WTC11 (cell line): Measurements from ENCODE around the gene FANCD2OS. TPM values are rescaled to one million over a fixed set of nuclear protein-coding genes. Genes with fewer than 3 reads are reported as not detected.
A peak's percentile ranks its signal among the peaks of the same experiment; 100 is the strongest.

Experiments used
- ATAC-seq: fragments of 200-7000 bp; cut with Tn5 transposase; 2 replicates; pipeline ENCODE4 v1.10.0; 2021; ENCODE audit warnings: mild to moderate bottlenecking, moderate library complexity
- Bru-seq: library from RNA; stranded (reverse); fragments of 400-500 nt; gene quantifications from one replicate; lab custom pipeline; 2021; lab: Mats Ljungman, UMichigan
- CTCF ChIA-PET: fragments of 300-600 bp; sonication (Branson Sonifier 250); formaldehyde crosslinking; loops from one replicate; lab custom pipeline; 2021; ENCODE audit warnings: antibody characterized with exemption; lab: Charles Lee
- POLR2A ChIA-PET: fragments of 350-600 bp; sonication (Branson Sonifier 250); formaldehyde crosslinking; loops from one replicate; lab custom pipeline; 2021; ENCODE audit warnings: antibody characterized with exemption; lab: Charles Lee
- DNase-seq: peaks from one replicate; pipeline ENCODE4 v3.0.0; 2021; ENCODE audit warnings: low spot score
- H3K27ac Mint-ChIP-seq: 2 replicates; pipeline ENCODE4 v1.8.0; 2021; ENCODE audit warnings: mixed read lengths
- H3K27me3 Mint-ChIP-seq: 2 replicates; pipeline ENCODE4 v1.8.0; 2021; ENCODE audit warnings: low read depth, mild to moderate bottlenecking, moderate library complexity, mixed read lengths
- H3K36me3 Mint-ChIP-seq: 2 replicates; pipeline ENCODE4 v1.8.0; 2021; ENCODE audit warnings: mixed read lengths
- H3K4me1 Mint-ChIP-seq: 2 replicates; pipeline ENCODE4 v1.8.0; 2022; ENCODE audit warnings: mixed read lengths
- H3K4me3 Mint-ChIP-seq: 2 replicates; pipeline ENCODE4 v1.8.0; 2021; ENCODE audit warnings: mild to moderate bottlenecking, moderate library complexity, mixed read lengths
- H3K9me3 Mint-ChIP-seq: 2 replicates; pipeline ENCODE4 v1.8.0; 2021; ENCODE audit warnings: mixed read lengths
- E2F5 ChIP-seq: sonication (generic); formaldehyde crosslinking; IDR thresholded peaks from 2 replicates; pipeline ENCODE4 v1.8.1; 2022; ENCODE audit warnings: mild to moderate bottlenecking, moderate library complexity, missing genetic modification reagents
- GTF2I ChIP-seq: fragments of 250-450 bp; sonication (Bioruptor Pico); conservative IDR thresholded peaks from 2 replicates; pipeline ENCODE4 v1.4.0; 2021; ENCODE audit warnings: mild to moderate bottlenecking
- IRF1 ChIP-seq: sonication (generic); formaldehyde crosslinking; IDR thresholded peaks from 2 replicates; pipeline ENCODE4 v1.8.0; 2023; ENCODE audit warnings: missing genetic modification reagents
- MXD4 ChIP-seq: fragments of 250-450 bp; sonication (Bioruptor Pico); IDR thresholded peaks from 2 replicates; pipeline ENCODE4 v1.8.0; 2021; ENCODE audit warnings: mild to moderate bottlenecking, moderate library complexity, borderline replicate concordance
- NFYB ChIP-seq: sonication (generic); formaldehyde crosslinking; conservative IDR thresholded peaks from 2 replicates; pipeline ENCODE4 v1.8.0; 2022; ENCODE audit warnings: low read depth, missing genetic modification reagents
- PREB ChIP-seq: sonication (generic); formaldehyde crosslinking; IDR thresholded peaks from 2 replicates; pipeline ENCODE4 v1.8.1; 2022; ENCODE audit warnings: mild to moderate bottlenecking, missing genetic modification reagents, moderate library complexity, borderline replicate concordance
- TCF7 ChIP-seq: sonication (generic); formaldehyde crosslinking; IDR thresholded peaks from 2 replicates; pipeline ENCODE4 v1.8.0; 2022; ENCODE audit warnings: mild to moderate bottlenecking, low read depth, missing genetic modification reagents, moderate library complexity
- TEAD4 ChIP-seq: sonication (generic); formaldehyde crosslinking; IDR thresholded peaks from 2 replicates; pipeline ENCODE4 v1.8.0; 2022; ENCODE audit warnings: mild to moderate bottlenecking, missing genetic modification reagents
- USF2 ChIP-seq: sonication (generic); formaldehyde crosslinking; IDR thresholded peaks from 2 replicates; pipeline ENCODE4 v1.8.1; 2023; ENCODE audit warnings: mild to moderate bottlenecking, missing genetic modification reagents, moderate library complexity
- ZNF138 ChIP-seq: sonication (generic); formaldehyde crosslinking; conservative IDR thresholded peaks from 2 replicates; pipeline ENCODE4 v1.8.1; 2022; ENCODE audit warnings: mild to moderate bottlenecking, moderate library complexity, missing genetic modification reagents
- ZNF317 ChIP-seq: sonication (generic); formaldehyde crosslinking; IDR thresholded peaks from 2 replicates; pipeline ENCODE4 v1.8.1; 2023; ENCODE audit warnings: low read depth, mild to moderate bottlenecking, moderate library complexity, missing genetic modification reagents, borderline replicate concordance
- ZNF423 ChIP-seq: fragments of 250-450 bp; sonication (Bioruptor Pico); IDR thresholded peaks from 2 replicates; pipeline ENCODE4 v2.1.2; 2022; ENCODE audit warnings: mild to moderate bottlenecking, moderate library complexity
- ZNF671 ChIP-seq: fragments of 250-450 bp; sonication (Bioruptor Pico); IDR thresholded peaks from 2 replicates; pipeline ENCODE4 v1.8.0; 2021; ENCODE audit warnings: mild to moderate bottlenecking
- long read RNA-seq, 3 experiments: library from RNA in 1 of 3; library from capped mRNA in 1 of 3; library from polyadenylated mRNA in 1 of 3; unstranded in 2 of 3; stranded (forward) in 1 of 3; transcript quantifications; one replicate each; pipeline ENCODE4 v2.0.0, GENCODE V29; 2021
- total RNA-seq: library from RNA; stranded (reverse); gene quantifications from 3 replicates; pipeline ENCODE4 v1.2.3, GENCODE V29; 2021
- TF ChIP-seq, protein P1 (sequence below): sonication (generic); formaldehyde crosslinking; conservative IDR thresholded peaks from 2 replicates; pipeline ENCODE4 v1.8.1; 2022; ENCODE audit warnings: mild to moderate bottlenecking, missing genetic modification reagents
- TF ChIP-seq, protein P2 (sequence below): fragments of 250-450 bp; sonication (Bioruptor Pico); IDR thresholded peaks from 2 replicates; pipeline ENCODE4 v1.9.0; 2021; ENCODE audit warnings: mild to moderate bottlenecking
- TF ChIP-seq, protein P3 (sequence below): fragments of 250-450 bp; sonication (Bioruptor Pico); IDR thresholded peaks from 2 replicates; pipeline ENCODE4 v1.9.0; 2021; ENCODE audit warnings: moderate library complexity, mild to moderate bottlenecking, inconsistent platforms, borderline replicate concordance
- TF ChIP-seq, protein P4 (sequence below): sonication (generic); formaldehyde crosslinking; IDR thresholded peaks from 2 replicates; pipeline ENCODE4 v1.8.1; 2023; ENCODE audit warnings: mild to moderate bottlenecking, missing genetic modification reagents, moderate library complexity
- TF ChIP-seq, protein P5 (sequence below): fragments of 250-450 bp; sonication (Bioruptor Pico); IDR thresholded peaks from 2 replicates; pipeline ENCODE4 v2.1.2; 2022; ENCODE audit warnings: mild to moderate bottlenecking, moderate library complexity
- TF ChIP-seq, protein P6 (sequence below): sonication (generic); formaldehyde crosslinking; IDR thresholded peaks from 2 replicates; pipeline ENCODE4 v1.8.0; 2023; ENCODE audit warnings: missing genetic modification reagents, mild to moderate bottlenecking, borderline replicate concordance

FANCD2OS gene
- total RNA-seq (not detected in 3 replicates), Bru-seq, nascent RNA (not detected)
- long read RNA-seq, experiment 1, result 0 reads
- long read RNA-seq, experiment 2, result 0 reads
- long read RNA-seq, experiment 3, result 0 reads

- CTCF ChIA-PET, result interaction anchor here (0.6 kb wide), 1 partner anchor 40 kb away, joined by 3 read pairs; no protein-coding TSS in a partner anchor
Measured at GRCh38 chr3:10108091-10108490, at the start of gene FANCD2OS. Gene FANCD2OS (minus strand): TSS chr3:10108255. CDS start chr3:10104774, 3,481 bp downstream.

GRCh38 chr3:10157031-10157430, 49.0 kb upstream of the FANCD2OS start:
- no peak for DNase-seq
- Mint-ChIP-seq H3K9me3 (no peaks in the 10 kb centered on the region), H3K4me3 (no peak overlapping the region), H3K4me1 (no peaks in the 10 kb centered on the region), H3K27me3 (no peaks in the 10 kb centered on the region), H3K27ac (no peak overlapping the region), H3K36me3 (peaks cover 7% of the 10 kb centered on the region)
- POLR2A ChIA-PET, result no interaction called here
- TF ChIP-seq, protein P1, sequence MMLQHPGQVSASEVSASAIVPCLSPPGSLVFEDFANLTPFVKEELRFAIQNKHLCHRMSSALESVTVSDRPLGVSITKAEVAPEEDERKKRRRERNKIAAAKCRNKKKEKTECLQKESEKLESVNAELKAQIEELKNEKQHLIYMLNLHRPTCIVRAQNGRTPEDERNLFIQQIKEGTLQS (CRISPR knock-in tag), result no peak
- TF ChIP-seq TCF7 (CRISPR knock-in tag), result no peak
- ATAC-seq, result no peak
- CTCF ChIA-PET, result no interaction called here

More at GRCh38 chr3:10108091-10108490, at the start of gene FANCD2OS:
- no peaks in the 10 kb centered on the region for H3K9me3 Mint-ChIP-seq
- no peaks in the 10 kb centered on the region for H3K36me3 Mint-ChIP-seq
- no peaks in the 10 kb centered on the region for H3K27me3 Mint-ChIP-seq
- 0 out of 2 replicates have a peak within 1 kb of the TSS, but pooled peaks have one; percentile 85 for H3K27ac Mint-ChIP-seq
- DNase-seq, result no peak
- no peak within 1 kb of the TSS for H3K4me3 Mint-ChIP-seq
- TF ChIP-seq USF2 (CRISPR knock-in tag), result no peak
- no peak for TF ChIP-seq GTF2I (CRISPR knock-in tag)
- TF ChIP-seq ZNF317 (CRISPR knock-in tag), result no peak
- TF ChIP-seq, protein P2, sequence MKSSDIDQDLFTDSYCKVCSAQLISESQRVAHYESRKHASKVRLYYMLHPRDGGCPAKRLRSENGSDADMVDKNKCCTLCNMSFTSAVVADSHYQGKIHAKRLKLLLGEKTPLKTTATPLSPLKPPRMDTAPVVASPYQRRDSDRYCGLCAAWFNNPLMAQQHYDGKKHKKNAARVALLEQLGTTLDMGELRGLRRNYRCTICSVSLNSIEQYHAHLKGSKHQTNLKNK (CRISPR knock-in tag), result no peak
- TF ChIP-seq PREB (CRISPR knock-in tag), result no peak
- TF ChIP-seq, all 79 proteins: peak for 0
- POLR2A ChIA-PET, result no interaction called here
- H3K4me1 Mint-ChIP-seq, result no peaks in the 10 kb centered on the region
- ATAC-seq, result no peak; the same call in 1 of the 2 replicates

GRCh38 chr3:10155658-10156057, 47.6 kb upstream of the FANCD2OS start:
- H3K4me1 Mint-ChIP-seq, result no peaks in the 10 kb centered on the region
- ChIA-PET POLR2A (no interaction called here), CTCF (no interaction called here)
- no peak overlapping the region; the same call in 1 of the 2 replicates for H3K27ac Mint-ChIP-seq
- ATAC-seq, result no peak
- H3K36me3 Mint-ChIP-seq, result peaks cover 19% of the 10 kb centered on the region
- no peaks in the 10 kb centered on the region for H3K27me3 Mint-ChIP-seq
- DNase-seq, result no peak
- no peaks in the 10 kb centered on the region for H3K9me3 Mint-ChIP-seq
- no peak overlapping the region for H3K4me3 Mint-ChIP-seq
- TF ChIP-seq NFYB (CRISPR knock-in tag) (no peak), IRF1 (CRISPR knock-in tag) (no peak), ZNF423 (no peak), ZNF138 (CRISPR knock-in tag) (no peak), TEAD4 (no peak), E2F5 (no peak), ZNF671 (CRISPR knock-in tag) (no peak), MXD4 (CRISPR knock-in tag) (no peak)
- TF ChIP-seq, protein P3, sequence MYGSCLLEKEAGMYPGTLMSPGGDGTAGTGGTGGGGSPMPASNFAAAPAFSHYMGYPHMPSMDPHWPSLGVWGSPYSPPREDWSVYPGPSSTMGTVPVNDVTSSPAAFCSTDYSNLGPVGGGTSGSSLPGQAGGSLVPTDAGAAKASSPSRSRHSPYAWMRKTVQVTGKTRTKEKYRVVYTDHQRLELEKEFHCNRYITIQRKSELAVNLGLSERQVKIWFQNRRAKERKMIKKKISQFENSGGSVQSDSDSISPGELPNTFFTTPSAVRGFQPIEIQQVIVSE (CRISPR knock-in tag), result no peak
- TF ChIP-seq, protein P4, sequence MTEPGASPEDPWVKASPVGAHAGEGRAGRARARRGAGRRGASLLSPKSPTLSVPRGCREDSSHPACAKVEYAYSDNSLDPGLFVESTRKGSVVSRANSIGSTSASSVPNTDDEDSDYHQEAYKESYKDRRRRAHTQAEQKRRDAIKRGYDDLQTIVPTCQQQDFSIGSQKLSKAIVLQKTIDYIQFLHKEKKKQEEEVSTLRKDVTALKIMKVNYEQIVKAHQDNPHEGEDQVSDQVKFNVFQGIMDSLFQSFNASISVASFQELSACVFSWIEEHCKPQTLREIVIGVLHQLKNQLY (CRISPR knock-in tag), result no peak
- TF ChIP-seq, protein P5, sequence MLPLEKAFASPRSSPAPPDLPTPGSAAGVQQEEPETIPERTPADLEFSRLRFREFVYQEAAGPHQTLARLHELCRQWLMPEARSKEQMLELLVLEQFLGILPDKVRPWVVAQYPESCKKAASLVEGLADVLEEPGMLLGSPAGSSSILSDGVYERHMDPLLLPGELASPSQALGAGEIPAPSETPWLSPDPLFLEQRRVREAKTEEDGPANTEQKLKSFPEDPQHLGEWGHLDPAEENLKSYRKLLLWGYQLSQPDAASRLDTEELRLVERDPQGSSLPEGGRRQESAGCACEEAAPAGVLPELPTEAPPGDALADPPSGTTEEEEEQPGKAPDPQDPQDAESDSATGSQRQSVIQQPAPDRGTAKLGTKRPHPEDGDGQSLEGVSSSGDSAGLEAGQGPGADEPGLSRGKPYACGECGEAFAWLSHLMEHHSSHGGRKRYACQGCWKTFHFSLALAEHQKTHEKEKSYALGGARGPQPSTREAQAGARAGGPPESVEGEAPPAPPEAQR (CRISPR knock-in tag), result no peak
- TF ChIP-seq, protein P6, sequence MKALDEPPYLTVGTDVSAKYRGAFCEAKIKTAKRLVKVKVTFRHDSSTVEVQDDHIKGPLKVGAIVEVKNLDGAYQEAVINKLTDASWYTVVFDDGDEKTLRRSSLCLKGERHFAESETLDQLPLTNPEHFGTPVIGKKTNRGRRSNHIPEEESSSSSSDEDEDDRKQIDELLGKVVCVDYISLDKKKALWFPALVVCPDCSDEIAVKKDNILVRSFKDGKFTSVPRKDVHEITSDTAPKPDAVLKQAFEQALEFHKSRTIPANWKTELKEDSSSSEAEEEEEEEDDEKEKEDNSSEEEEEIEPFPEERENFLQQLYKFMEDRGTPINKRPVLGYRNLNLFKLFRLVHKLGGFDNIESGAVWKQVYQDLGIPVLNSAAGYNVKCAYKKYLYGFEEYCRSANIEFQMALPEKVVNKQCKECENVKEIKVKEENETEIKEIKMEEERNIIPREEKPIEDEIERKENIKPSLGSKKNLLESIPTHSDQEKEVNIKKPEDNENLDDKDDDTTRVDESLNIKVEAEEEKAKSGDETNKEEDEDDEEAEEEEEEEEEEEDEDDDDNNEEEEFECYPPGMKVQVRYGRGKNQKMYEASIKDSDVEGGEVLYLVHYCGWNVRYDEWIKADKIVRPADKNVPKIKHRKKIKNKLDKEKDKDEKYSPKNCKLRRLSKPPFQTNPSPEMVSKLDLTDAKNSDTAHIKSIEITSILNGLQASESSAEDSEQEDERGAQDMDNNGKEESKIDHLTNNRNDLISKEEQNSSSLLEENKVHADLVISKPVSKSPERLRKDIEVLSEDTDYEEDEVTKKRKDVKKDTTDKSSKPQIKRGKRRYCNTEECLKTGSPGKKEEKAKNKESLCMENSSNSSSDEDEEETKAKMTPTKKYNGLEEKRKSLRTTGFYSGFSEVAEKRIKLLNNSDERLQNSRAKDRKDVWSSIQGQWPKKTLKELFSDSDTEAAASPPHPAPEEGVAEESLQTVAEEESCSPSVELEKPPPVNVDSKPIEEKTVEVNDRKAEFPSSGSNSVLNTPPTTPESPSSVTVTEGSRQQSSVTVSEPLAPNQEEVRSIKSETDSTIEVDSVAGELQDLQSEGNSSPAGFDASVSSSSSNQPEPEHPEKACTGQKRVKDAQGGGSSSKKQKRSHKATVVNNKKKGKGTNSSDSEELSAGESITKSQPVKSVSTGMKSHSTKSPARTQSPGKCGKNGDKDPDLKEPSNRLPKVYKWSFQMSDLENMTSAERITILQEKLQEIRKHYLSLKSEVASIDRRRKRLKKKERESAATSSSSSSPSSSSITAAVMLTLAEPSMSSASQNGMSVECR (CRISPR knock-in tag), result no peak
